NCI-H1092 treated with DMSO at 0.1 percent for 48 hours (cell line): Measurements from ENCODE around the gene PRODH2.
A peak's percentile ranks its signal among the peaks of the same experiment; 100 is the strongest.
"Not testable (repeated sequence)": the region's sequence is repeated elsewhere in the genome, so short reads cannot be mapped to it uniquely, and the experiment has no call there.

Experiments
- DNase-seq: peaks from one replicate; lab custom pipeline; 2025; lab: John Stamatoyannopoulos, UW

The PRODH2 gene

GRCh38 chr19:35796645-35797542 lies 15.8 kb downstream of the PRODH2 start:
- DNase-seq, result no peak

- not testable (repeated sequence) for DNase-seq
These were observed 17.1 kb downstream of the PRODH2 start for GRCh38 chr19:35795564-35795963.

- no peak for DNase-seq
These were observed 19.1 kb downstream of the PRODH2 start for GRCh38 chr19:35793381-35794165.

GRCh38 chr19:35792888-35793287 lies 19.8 kb downstream of the PRODH2 start:
- no peak for DNase-seq

- DNase-seq, result no peak
These were observed 20.3 kb downstream of the PRODH2 start for GRCh38 chr19:35792312-35792711.

- DNase-seq, result no peak
These were observed 20.8 kb downstream of the PRODH2 start for GRCh38 chr19:35791814-35792279.

GRCh38 chr19:35790981-35791813 lies 21.4 kb downstream of the PRODH2 start:
- DNase-seq, result peak; percentile 6

- DNase-seq, result no peak
These were observed 22.4 kb downstream of the PRODH2 start for GRCh38 chr19:35789978-35790944.

- DNase-seq, result no peak
These were observed 23.3 kb downstream of the PRODH2 start for GRCh38 chr19:35789195-35789977.

GRCh38 chr19:35788205-35788960 lies 24.3 kb downstream of the PRODH2 start:
- no peak for DNase-seq

- no peak for DNase-seq
These were observed 25.3 kb downstream of the PRODH2 start for GRCh38 chr19:35787227-35787799.

GRCh38 chr19:35786299-35787160 lies 26.1 kb downstream of the PRODH2 start:
- no peak for DNase-seq

- DNase-seq, result no peak
These were observed 27.4 kb downstream of the PRODH2 start for GRCh38 chr19:35785339-35785627.

- no peak for DNase-seq
These were observed 27.9 kb downstream of the PRODH2 start for GRCh38 chr19:35784503-35785338.

GRCh38 chr19:35783469-35784434 lies 28.9 kb downstream of the PRODH2 start:
- no peak for DNase-seq

- DNase-seq, result no peak
These were observed 30.1 kb downstream of the PRODH2 start for GRCh38 chr19:35782589-35782988.
